Choroid plexus epithelial cell (primary cell): ENCODE data around the gene TSKU.

Experiments used
- DNase-seq: peaks from one replicate; pipeline ENCODE4 v3.0.0-alpha.2; 2010; ENCODE audit warnings: low read depth
- H3K4me3 ChIP-seq: 2 replicates; pipeline ENCODE4 v1.5.1; 2011; ENCODE audit warnings: low read depth, mild to moderate bottlenecking, control low read depth, low read length, moderate library complexity
- CTCF ChIP-seq: conservative IDR thresholded peaks from 2 replicates; pipeline ENCODE4 v1.5.1; 2011; ENCODE audit warnings: low read depth, mild to moderate bottlenecking, control low read depth, inconsistent platforms, low read length, moderate library complexity

Gene TSKU

GRCh38 chr11:76836613-76837291, 53.6 kb downstream of the TSKU start:
- DNase-seq = no peak
- no peak overlapping the region for H3K4me3 ChIP-seq
- TF ChIP-seq CTCF = peak; percentile 27

GRCh38 chr11:76837696-76838677, 54.8 kb downstream of the TSKU start:
- DNase-seq = no peak
- TF ChIP-seq CTCF = no peak
- H3K4me3 ChIP-seq = no peak overlapping the region

- peak; percentile 60 for TF ChIP-seq CTCF
- DNase-seq = peak; percentile 41
Observed at GRCh38 chr11:76838678-76839068, 55.5 kb downstream of the TSKU start.

GRCh38 chr11:76839311-76839710, 56.2 kb downstream of the TSKU start:
- no peak overlapping the region for H3K4me3 ChIP-seq
- no peak for DNase-seq
- TF ChIP-seq CTCF = no peak

More at GRCh38 chr11:76838678-76839068, 55.5 kb downstream of the TSKU start:
- no peak overlapping the region for H3K4me3 ChIP-seq

GRCh38 chr11:76841923-76842452, 58.8 kb downstream of the TSKU start:
- no peak overlapping the region for H3K4me3 ChIP-seq
- no peak for TF ChIP-seq CTCF
- DNase-seq = no peak

- TF ChIP-seq CTCF = no peak
- DNase-seq = no peak
- H3K4me3 ChIP-seq = no peak overlapping the region
Observed at GRCh38 chr11:76843907-76844306, 60.8 kb downstream of the TSKU start.
